NCI-H2029 (cell line): Measurements from ENCODE around the gene MRLN.
"Not testable (repeated sequence)": the region's sequence is repeated elsewhere in the genome, so short reads cannot be mapped to it uniquely, and the experiment has no call there.

Experiments used
- DNase-seq: peaks from one replicate; lab custom pipeline; 2025; lab: John Stamatoyannopoulos, UW

Gene MRLN

DNA sequence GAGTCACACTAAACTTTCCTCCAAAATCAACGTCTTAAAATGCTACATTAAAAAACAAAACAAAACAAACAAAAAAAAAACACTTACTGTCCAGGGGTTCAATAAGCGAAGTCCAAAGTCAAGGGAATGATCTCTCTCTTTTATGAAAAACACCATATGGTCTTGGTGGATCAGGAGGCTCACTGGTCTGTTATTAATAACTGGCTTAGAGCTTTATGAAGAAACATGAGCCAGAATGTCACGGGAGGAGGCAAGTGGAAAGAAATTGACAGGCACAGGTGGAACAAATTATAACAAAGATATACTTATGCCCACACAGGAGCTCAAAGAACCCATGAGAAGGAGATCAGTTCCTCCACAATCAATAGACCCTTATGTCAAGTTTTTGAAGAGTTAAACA lies at the start of gene MRLN:
MRLN (minus strand) TSS at position 189 of the 400 bp plus-strand sequence.
- no peak for DNase-seq

DNA sequence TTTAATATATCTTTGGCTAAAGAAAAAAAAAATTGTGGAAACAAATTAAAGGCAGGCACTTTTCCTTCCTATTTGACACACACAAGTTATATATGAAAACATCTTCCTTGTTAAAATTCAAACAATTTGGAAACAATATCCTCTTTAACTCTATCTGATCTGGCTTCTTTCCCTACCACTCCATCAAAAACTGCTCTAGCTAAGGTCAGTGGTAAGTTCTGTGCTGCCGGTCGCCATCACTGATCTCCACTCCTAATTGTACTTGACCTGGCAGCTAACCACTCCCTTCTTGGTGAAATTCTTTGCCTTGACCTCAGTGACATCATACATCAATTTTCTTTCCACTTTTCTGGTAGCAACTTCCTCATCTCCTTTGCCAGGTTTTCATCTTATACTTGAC lies 47.9 kb upstream of the MRLN start:
- no peak for DNase-seq

DNA sequence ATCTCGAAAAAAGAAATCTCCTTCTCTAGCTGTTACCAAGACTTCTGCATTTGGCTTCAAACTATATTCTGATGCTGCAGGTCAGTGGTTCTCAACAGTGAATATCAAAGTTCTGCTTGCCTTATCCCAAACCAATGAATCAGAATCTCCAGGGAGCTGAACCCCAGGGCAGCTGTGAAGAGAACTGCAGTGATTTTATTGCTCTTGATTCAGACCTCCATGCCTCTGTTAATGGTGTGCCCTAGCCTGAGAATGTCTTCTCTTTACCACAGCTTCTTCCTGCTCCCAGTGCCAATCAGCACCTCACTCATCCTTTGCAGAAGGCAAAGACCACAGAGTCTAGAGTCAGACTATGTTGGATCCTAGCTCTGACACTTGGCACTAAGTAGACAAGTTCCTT lies 46.2 kb upstream of the MRLN start:
- no peak for DNase-seq

DNA sequence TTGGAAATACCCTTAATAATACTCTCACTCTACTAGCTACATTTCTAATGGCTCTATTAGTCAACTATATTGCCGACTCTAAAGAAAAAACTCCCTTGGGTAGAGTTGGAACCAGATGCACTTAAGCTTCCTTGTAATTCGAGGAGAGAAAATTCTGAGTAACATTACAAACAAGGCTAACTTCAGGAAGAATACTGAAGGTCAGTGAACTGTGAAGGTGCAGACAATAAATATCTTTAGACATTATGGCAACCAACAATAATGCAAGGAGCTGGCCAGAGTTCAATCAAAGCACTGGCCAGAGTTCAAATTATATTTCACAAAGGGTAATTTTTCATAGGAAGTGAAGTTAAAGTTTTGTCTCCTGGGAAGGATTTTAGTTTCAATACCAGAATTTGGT lies 40.7 kb upstream of the MRLN start:
- DNase-seq: no peak

DNA sequence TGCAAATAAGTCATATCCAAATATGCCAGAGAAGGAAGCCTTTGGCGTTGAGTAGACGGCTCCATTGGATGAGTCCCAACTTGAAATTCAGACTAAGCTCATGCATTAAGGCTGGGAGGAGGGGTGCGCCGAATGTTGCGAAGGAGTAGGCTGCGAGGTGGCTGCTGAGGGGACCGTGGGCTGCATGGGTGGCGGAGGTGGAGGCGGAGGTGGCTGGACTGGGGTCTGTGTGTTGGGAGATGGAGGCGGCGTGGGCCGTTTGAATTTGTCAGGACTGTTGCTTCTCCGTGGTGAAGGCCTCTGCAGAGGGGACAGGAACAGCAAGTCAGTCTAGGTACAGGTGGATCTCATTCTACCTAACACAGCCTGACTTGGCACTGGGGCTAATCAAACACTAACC lies 39.6 kb upstream of the MRLN start:
- no peak for DNase-seq

DNA sequence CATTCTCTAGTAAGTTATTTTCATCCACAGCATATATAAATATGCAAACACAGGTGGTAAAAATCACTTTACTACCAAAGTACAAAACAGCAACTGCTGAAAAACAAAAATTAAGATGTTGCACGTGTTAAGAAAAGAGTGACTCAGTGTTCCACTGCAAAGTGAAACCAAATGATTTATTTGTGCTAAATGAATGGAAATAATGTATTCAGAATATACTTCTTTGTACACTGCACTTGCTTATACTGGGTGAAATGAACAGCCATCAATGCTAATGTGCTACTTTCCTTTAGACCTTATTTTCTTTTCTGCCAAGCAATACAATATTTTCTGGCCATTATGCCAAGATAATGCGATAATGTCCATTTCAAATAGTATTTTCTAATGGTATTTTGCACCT lies 38.3 kb upstream of the MRLN start:
- no peak for DNase-seq

DNA sequence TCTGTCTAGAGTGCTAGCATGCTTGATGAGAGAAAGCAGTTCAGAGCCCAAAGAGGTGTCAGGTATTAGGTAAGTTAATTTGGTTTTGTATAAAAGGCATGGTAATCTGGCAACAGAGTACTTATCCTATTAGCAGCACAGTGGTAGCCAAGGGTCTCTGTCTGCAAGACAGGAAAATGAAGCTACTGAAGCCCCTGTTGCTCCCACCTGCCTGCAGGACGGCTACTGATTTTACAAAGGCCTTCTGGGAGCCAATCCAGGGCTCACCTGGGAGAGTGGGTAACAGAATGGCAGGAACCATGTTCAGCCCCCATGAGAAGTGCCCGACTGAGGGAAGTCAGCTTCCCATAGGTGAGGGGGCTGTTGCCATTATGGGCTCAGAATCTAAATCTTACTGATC lies 36.8 kb upstream of the MRLN start:
- not testable (repeated sequence) for DNase-seq

DNA sequence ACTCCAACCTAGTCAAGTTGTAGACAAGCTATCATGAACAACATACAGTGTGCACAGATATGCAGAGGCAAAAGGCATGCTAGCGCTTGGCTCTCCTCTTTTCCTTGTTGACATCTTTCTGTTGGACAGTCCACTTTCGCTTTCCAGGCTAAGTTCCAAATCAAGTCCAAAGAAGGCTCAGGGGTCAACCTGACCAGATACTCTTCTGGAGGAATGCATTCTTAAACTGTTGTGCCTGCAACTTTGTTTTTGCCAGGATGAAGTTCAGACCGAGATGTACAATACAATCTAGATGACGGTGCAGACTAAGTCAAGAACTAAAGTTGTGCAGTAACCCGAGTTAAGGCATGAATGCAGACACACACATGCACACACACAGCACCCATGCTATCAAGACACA lies 35.7 kb upstream of the MRLN start:
- DNase-seq: not testable (repeated sequence)

DNA sequence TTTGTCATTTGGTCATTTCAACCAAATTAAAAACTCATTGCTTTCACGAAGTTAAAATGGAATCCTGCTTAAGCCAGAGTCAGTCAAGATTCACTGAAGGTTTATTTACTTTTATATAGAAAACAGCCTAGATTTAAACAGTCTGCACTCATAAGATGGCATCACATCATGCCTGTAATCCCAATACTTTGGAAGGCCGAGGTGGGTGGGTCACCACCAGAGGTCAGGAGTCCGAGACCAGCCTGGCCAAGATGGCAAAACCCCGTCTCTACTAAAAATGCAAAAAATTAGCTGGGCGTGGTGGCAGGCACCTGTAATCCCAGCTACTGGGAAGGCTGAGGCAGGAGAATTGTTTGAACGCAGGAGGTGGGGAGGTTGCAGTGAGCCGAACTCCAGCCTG lies 33.8 kb upstream of the MRLN start:
- not testable (repeated sequence) for DNase-seq

DNA sequence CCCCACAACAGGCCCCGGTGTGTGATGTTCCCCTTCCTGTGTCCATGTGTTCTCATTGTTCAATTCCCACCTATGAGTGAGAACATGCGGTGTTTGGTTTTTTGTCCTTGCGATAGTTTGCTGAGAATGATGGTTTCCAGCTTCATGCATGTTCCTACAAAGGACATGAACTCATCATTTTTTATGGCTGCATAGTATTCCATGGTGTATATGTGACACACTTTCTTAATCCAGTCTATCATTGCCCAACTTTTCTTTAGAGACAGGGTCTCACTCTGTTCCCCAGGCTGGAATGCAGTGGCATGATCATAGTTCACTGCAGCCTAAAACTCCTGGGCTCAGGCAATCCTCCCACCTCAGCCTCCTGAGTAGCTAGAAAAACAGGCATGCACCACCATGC lies 32.2 kb upstream of the MRLN start:
- not testable (repeated sequence) for DNase-seq

DNA sequence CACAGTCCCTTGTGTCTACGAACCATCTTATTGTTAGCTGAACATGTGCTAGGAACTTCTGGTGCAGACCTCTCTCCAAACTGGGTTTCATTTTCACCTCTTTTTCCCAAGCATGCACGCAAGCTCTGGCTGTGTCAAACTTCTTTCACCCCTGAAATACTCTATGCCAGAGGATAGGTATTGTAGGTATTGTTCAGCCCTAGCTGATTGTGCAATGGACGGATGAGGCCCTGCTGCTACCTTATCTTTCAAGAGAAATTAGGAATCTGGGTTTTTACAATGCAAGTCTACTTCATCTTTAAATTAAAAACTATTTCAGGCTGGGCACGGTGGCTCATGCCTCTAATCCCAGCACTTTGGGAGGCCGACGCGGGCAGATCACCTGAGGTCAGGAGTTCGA lies 28.3 kb upstream of the MRLN start:
- no peak for DNase-seq

DNA sequence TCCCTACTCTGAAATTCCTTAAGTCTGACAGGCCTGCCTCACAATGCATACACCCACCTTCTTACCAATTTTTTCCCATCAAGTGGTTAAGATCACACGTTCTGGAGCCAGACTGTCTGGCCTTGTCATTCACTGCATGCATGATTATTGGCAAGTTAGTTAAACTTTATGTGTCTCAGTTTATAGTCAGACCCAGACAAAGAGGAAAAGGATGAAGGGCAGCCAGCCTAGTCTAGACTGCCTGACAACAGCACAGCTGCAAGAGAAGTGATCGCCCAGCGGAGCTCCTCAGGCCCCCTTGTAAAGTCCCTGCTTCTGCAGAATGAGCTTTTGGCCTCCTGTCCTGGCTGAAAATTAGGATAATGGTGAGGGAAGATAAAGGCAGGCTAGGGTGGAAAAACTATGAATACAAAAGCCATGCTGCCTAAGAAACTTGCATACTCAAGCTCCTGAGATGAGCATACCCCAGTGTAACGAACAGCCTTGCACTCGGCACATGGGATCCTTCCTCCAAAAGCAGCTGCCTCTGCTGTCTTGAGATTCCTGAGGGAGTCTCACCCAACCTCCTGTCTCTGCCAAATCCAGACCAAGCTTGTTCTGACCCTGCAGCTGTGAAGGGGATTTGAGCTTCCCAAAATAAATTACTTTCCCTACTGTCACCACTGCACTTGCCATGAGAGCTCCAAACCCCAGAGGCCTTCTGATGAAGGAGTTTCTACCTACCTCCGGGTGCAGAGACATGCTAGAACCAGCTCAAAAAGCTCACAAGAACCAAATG lies 26.7 kb upstream of the MRLN start:
- no peak for DNase-seq

DNA sequence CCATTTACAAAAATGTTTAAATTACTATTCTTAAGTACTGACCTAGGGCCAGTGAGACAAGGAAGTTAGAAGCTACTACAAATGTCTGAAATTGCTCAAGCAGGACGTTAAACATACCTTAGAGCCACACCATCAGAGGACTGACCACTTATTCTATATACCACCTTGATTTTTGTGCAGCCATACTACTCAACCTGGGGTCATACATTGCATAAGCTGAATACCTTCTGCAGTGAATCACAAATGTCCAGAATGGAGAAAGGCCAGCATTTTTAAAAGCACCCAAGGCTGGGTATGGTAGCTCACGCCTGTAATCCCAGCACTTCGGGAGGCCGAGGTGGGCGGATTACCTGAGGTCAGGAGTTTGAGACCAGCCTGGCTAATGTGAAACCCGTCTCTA lies 21.2 kb upstream of the MRLN start:
- no peak for DNase-seq

DNA sequence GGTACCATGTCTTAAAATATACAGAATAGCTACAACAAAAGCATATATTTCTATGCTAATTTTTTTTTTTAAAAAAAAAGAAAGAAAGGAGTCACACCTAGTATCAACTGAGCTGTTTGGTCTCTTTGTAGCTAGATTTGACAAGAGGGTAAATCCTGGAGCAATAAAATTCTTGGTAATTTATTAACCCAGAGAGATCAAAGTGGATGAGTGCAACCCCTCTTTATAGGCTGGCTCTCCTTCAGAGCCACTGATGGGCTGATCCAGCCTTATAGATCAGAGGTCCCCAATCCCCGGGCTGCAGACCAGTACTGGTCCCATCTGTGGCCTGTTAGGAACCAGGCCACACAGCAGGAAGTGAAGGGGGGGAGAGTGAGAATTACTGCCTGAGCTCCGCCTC lies 19.8 kb upstream of the MRLN start:
- no peak for DNase-seq

DNA sequence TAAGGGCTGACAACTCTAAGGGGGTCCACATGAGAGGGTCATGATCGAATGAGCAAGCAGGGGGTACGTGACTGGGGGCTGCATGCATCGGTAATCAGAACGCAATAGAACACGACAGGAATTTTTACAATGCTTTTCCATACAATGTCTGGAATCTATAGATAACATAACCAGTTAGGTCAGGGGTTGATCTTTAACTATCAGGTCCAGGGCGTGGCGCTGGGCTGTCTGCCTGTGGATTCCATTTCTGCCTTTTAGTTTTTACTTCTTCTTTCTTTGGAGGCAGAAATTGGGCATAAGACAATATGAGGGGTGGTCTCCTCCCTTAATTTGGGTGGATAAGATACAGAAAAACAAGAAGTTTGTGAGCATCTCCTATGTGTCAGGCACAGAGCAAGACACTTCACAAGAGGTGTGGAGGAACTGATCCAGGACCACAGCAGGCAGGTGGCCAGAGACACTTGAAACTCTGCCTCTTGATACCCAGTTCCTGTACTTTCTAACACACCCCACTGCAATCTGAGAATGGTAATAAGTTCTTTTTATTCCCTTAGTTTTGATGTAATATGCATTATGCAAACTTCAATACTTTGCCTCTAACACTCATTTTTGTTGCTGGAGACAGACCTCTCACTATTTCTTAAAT lies 18.0 kb upstream of the MRLN start:
- no peak for DNase-seq

DNA sequence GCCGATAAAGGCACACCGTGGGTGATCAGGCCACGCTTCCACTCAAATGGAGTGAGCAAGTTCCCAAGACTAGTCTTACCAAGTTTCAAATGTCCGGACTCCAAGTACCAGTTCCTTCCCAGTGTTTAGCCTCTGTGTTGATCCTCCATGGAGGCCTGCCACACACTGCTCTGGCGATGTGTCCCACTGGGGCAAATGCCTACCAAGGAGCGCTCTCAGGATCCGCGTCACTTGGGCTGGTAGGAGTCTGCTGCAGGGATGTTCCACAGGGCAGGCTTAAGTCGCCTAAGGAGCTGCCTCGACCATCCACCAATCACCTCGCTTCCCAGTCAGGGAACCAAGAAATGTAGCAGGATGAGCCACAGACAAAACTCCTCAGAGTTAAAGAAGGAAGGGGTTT lies 17.4 kb upstream of the MRLN start:
- DNase-seq: no peak

DNA sequence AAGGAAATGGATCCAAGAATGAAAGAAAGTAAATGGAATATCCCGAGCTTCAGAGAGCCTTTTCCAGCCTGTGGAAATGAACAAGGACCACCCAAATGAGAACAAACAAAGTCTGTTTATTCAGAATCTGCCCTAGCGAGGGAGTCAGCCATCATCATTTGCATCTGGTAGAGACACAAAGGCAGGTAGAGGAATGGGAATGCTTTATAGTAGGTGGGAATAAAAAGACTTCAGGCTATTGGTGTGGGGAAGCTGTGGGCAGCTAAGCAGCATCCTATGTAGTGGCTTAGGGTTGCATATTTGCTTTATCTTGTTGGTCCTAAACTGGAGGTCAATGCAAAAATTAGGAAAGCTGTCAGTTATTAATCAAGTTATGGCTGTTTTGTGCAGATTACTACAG lies 9.2 kb upstream of the MRLN start:
- no peak for DNase-seq

DNA sequence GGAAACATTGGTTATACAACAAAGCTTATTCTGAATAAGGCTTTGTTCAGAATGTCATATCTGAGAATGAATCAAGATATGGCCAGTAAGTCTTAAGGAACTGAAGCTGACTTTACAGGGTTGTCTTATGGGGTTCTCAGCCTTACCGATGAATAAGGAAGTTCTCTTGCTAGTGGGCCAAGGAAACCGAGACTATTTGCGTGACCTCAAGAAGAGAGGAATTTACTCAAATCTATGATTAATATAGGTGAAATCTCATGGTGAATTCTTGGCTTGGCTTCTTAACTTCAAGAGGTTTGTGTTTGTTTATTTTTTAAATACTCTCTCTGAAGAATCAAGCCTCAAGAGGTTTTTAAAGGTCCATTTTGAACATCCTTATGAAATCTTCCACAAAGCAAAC lies 4.7 kb upstream of the MRLN start:
- no peak for DNase-seq

DNA sequence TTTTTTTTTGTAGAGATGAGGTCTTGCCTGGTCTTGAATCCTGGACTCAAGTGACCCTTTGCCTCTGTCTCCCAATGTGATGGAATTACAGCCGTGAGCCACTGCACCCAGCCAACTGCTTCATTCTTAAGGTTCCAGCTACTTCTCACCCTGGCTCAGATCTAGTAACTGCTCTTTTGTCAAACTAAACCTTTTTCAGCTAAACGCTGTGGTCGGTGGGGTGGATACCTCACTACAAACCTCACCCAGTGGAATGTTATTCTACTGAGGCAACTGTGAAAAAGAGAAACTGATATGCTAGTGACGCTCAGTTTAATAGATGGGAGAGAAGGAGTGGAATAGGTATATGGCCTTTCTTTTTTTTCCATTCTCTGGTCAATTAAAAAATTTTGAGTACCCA lies 1.7 kb upstream of the MRLN start:
- no peak for DNase-seq

DNA sequence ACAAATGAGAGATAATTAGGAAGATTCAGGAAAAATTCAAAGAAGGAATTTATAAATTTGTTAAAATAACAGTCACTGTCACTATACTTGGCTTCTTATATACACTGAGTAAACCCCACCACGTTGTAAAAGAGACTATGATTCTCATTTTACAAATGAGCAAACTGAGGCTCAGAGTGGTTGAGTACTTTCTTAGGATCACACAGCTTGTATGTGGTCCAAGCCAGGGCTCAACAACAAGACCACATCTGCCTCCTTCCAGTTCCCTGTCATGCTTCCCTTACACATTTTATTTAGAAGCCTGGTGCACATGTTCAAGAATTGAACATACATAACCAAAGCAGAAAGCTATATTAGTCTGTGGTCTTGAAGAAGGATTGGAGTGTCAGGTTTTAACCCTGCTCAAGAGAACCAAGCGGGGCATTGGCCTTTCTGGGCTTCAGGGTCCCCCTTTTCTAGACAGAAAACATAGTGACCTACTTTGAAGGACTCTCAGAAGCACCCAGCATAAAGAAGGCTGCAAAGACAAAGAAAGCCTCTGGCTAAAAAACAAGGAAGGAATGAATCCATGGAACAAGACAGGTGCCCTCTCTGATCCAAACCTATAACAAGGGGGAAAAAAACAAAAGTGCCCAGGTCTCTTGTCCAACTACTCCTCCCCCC lies 846 bp downstream of the MRLN start:
- no peak for DNase-seq

DNA sequence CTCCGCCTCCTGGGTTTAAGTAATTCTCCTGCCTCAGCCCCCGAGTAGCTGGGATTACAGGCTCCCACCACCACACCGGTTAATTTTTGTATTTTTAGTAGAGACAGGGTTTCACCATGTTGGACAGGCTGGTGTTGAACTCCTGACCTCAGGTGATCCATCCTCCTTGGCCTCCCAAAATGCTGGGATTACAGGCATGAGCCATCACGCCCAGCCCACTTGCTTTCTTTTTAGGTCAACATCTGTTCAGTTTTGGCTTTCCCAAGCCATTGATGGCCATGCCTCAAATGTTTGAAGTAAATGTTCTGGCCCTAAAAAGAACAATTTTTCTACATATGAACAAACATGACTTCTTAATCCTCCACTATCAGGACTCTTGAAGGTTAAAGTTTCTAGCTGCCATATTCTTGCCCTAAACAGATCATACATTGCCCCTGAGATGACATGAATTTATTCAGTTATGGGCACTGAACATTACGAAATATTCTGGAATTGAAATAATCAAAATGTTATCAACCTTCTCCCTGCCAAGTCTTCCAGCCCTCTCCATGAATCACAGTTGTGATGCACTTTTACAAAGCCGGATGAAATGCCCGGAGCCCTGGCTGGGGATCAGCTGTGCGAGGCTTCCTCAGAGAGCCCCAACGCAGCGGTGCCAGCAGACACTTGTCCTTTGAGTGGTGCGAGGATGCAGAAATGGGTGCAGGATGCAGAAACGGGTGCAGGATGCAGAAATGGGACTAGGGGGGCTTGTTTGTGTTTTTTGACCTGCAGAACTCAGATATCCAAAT lies 2.9 kb downstream of the MRLN start:
- DNase-seq: no peak

DNA sequence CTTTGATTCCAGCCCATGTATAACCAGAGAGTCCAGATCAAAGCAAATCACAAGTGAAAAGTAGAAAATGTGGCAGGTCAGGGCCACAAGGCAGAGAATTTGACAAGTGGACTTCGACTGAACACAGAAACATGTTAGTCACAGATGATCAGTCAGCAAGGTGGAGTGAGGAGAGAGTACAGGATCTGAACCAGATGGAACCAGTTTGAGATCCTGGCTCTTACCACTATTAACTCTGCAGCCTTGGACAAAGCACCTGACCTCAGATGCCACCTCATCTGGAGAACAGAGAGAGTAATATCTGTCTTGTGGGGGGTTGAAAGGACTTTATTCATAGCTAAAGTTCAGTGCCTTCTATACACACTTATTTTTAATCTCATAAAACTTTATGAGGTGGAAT lies 4.4 kb downstream of the MRLN start:
- no peak for DNase-seq
